IMR-90 (cell line): Measurements from ENCODE around the gene EIF3I.

Source experiments
- CEBPB ChIP-seq: IDR thresholded peaks from 2 replicates; pipeline ENCODE4 v1.6.1; 2012; ENCODE audit warnings: low read depth, low read length, improper control_type of control experiment
- CHD1 ChIP-seq: IDR thresholded peaks from 2 replicates; pipeline ENCODE4 v1.6.1; 2012; ENCODE audit warnings: low read depth, low read length, improper control_type of control experiment
- ELK1 ChIP-seq: fragments of 150-350 bp; IDR thresholded peaks from 2 replicates; pipeline ENCODE4 v1.6.1; 2016; ENCODE audit warnings: low read depth, mild to moderate bottlenecking, low read length, moderate library complexity, borderline replicate concordance
- FOS ChIP-seq: fragments of 150-350 bp; IDR thresholded peaks from 2 replicates; pipeline ENCODE4 v1.6.1; 2016; ENCODE audit warnings: low read depth, low read length
- MAFK ChIP-seq: IDR thresholded peaks from 2 replicates; pipeline ENCODE4 v1.6.1; 2012; ENCODE audit warnings: low read depth, low read length, improper control_type of control experiment
- MAZ ChIP-seq: IDR thresholded peaks from 2 replicates; pipeline ENCODE4 v1.6.1; 2012; ENCODE audit warnings: low read depth, mild to moderate bottlenecking, low read length, improper control_type of control experiment, moderate library complexity, borderline replicate concordance
- POLR2A ChIP-seq: IDR thresholded peaks from 2 replicates; pipeline ENCODE4 v1.6.1; 2012; ENCODE audit warnings: mild to moderate bottlenecking, low read depth, low read length
- RAD21 ChIP-seq: IDR thresholded peaks from 2 replicates; pipeline ENCODE4 v1.6.1; 2012; ENCODE audit warnings: low read length, improper control_type of control experiment
- RFX5 ChIP-seq: IDR thresholded peaks from 2 replicates; pipeline ENCODE4 v1.8.0; 2012; ENCODE audit warnings: low read depth, mild to moderate bottlenecking, low read length, moderate library complexity
- SMC3 ChIP-seq: fragments of 150-350 bp; IDR thresholded peaks from 2 replicates; pipeline ENCODE4 v1.6.1; 2016; ENCODE audit warnings: low read depth, mild to moderate bottlenecking, antibody characterized with exemption, low read length, moderate library complexity
- TF ChIP-seq, protein P1 (sequence below): conservative IDR thresholded peaks from 2 replicates; pipeline ENCODE4 v1.5.1; 2012; ENCODE audit warnings: mild to moderate bottlenecking, low read depth, low read length, improper control_type of control experiment
- TF ChIP-seq, protein P2 (sequence below): fragments of 150-350 bp; IDR thresholded peaks from 2 replicates; pipeline ENCODE4 v1.6.1; 2017; ENCODE audit warnings: mild to moderate bottlenecking, antibody characterized with exemption, low read length, low read depth

DNA sequence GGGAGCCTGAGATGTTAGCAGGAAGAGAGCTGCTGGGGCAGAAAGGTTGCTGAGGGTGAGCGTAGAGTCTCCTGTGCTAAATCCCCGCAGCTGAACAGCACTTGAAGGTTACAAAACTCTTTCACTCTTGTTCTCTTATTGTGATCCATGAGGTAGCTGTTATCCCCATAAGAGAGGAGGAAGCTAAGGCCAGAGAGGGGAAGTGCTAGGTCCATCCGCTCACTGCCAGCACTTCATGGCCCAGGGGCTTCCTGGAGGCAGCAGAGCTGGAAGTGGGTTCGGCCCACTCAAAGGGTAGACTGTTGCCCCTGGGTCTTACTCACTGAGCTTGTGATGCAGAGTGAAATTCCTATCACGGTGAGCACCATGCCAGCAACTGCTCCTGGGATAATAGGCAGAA lies 5.6 kb upstream of the EIF3I start:
- TF ChIP-seq FOS (no peak), CEBPB (no peak), POLR2A (no peak), ELK1 (no peak), SMC3 (no peak), RAD21 (no peak), RFX5 (no peak), MAZ (no peak), CHD1 (no peak), MAFK (no peak)
- TF ChIP-seq, protein P1, sequence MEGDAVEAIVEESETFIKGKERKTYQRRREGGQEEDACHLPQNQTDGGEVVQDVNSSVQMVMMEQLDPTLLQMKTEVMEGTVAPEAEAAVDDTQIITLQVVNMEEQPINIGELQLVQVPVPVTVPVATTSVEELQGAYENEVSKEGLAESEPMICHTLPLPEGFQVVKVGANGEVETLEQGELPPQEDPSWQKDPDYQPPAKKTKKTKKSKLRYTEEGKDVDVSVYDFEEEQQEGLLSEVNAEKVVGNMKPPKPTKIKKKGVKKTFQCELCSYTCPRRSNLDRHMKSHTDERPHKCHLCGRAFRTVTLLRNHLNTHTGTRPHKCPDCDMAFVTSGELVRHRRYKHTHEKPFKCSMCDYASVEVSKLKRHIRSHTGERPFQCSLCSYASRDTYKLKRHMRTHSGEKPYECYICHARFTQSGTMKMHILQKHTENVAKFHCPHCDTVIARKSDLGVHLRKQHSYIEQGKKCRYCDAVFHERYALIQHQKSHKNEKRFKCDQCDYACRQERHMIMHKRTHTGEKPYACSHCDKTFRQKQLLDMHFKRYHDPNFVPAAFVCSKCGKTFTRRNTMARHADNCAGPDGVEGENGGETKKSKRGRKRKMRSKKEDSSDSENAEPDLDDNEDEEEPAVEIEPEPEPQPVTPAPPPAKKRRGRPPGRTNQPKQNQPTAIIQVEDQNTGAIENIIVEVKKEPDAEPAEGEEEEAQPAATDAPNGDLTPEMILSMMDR, result no peak
- TF ChIP-seq, protein P2, sequence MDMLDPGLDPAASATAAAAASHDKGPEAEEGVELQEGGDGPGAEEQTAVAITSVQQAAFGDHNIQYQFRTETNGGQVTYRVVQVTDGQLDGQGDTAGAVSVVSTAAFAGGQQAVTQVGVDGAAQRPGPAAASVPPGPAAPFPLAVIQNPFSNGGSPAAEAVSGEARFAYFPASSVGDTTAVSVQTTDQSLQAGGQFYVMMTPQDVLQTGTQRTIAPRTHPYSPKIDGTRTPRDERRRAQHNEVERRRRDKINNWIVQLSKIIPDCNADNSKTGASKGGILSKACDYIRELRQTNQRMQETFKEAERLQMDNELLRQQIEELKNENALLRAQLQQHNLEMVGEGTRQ, result no peak
